ENCODE results near the gene TGFBR2.

DNA sequence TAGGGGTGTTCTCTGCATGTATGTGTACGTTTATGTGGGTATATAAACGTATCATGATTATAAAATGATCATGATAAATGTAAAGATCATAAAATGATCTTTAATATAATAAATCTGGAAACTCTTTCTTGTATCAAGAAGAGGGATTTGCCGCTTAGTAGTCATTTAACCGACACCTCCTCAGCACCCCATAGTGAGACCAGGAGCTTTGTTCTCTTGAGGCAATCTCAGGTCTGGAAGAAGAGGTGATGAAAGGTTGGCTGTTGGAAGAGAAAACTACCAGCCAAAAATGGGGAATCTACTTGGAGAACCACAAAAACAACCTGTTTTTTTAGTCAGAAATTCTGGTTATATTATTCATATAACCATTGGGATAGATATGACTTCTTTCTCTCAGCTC is 38.7 kb downstream of the TGFBR2 start:
- TF ChIP-seq EZH2 (IDR thresholded peaks at IDR 0.05; ENCODE audit: insufficient read depth, poor library complexity, severe bottlenecking) (no peak), EZH2phosphoT487 (IDR thresholded peaks at IDR 0.05; ENCODE audit: insufficient read depth, low read depth) (no peak)
